Measurements from ENCODE around the gene C1orf226.
"Not testable (repeated sequence)": the region's sequence is repeated elsewhere in the genome, so short reads cannot be mapped to it uniquely, and the experiment has no call there.

The C1orf226 gene

GRCh38 chr1:162400790-162401355 is 19.3 kb downstream of the C1orf226 start:
- Histone ChIP-seq H3K4me3 (ENCODE audit: low read depth in 1 of 2, low read length in 2 of 2) (no peak overlapping the region), H3K9me3 (ENCODE audit: control insufficient read depth in 1 of 2, low read length in 2 of 2) (no peaks in the 10 kb centered on the region), H3K27me3 (ENCODE audit: control insufficient read depth in 1 of 2, insufficient read depth in 2 of 2, low read length in 2 of 2) (no peaks in the 10 kb centered on the region), H3K9ac (ENCODE audit: low read depth in 1 of 2, low read length in 2 of 2) (no peak overlapping the region), H3K27ac (ENCODE audit: low read depth, low read length) (no peak overlapping the region), H3K4me1 (ENCODE audit: control insufficient read depth in 1 of 2, insufficient read depth in 2 of 2, low read length in 2 of 2) (no peaks in the 10 kb centered on the region), H3K36me3 (ENCODE audit: control insufficient read depth in 1 of 2, insufficient read depth in 2 of 2, low read length in 2 of 2) (no peaks in the 10 kb centered on the region)

- Histone ChIP-seq H3K9me3 (ENCODE audit: control insufficient read depth in 1 of 2, low read length in 2 of 2) (no peaks in the 10 kb centered on the region), H3K27me3 (ENCODE audit: control insufficient read depth in 1 of 2, insufficient read depth in 2 of 2, low read length in 2 of 2) (no peaks in the 10 kb centered on the region), H3K4me1 (ENCODE audit: control insufficient read depth in 1 of 2, insufficient read depth in 2 of 2, low read length in 2 of 2) (no peaks in the 10 kb centered on the region), H3K9ac (ENCODE audit: low read depth in 1 of 2, low read length in 2 of 2) (no peak overlapping the region), H3K27ac (ENCODE audit: low read depth, low read length) (no peak overlapping the region), H3K4me3 (ENCODE audit: low read depth in 1 of 2, low read length in 2 of 2) (no peak overlapping the region), H3K36me3 (ENCODE audit: control insufficient read depth in 1 of 2, insufficient read depth in 2 of 2, low read length in 2 of 2) (no peaks in the 10 kb centered on the region)
Observed at GRCh38 chr1:162404550-162405160, 23.1 kb downstream of the C1orf226 start.

GRCh38 chr1:162405800-162406199 is 24.3 kb downstream of the C1orf226 start:
- no peaks in the 10 kb centered on the region for H3K27me3 ChIP-seq (ENCODE audit: control insufficient read depth in 1 of 2, insufficient read depth in 2 of 2, low read length in 2 of 2)
- H3K9ac ChIP-seq (ENCODE audit: low read depth in 1 of 2, low read length in 2 of 2), result no peak overlapping the region

GRCh38 chr1:162406811-162407210 is 25.3 kb downstream of the C1orf226 start:
- Histone ChIP-seq H3K4me3 (ENCODE audit: low read depth in 1 of 2, low read length in 2 of 2) (no peak overlapping the region), H3K36me3 (ENCODE audit: control insufficient read depth in 1 of 2, insufficient read depth in 2 of 2, low read length in 2 of 2) (no peaks in the 10 kb centered on the region), H3K9me3 (ENCODE audit: control insufficient read depth in 1 of 2, low read length in 2 of 2) (no peaks in the 10 kb centered on the region), H3K27ac (ENCODE audit: low read depth, low read length) (no peak overlapping the region), H3K27me3 (ENCODE audit: control insufficient read depth in 1 of 2, insufficient read depth in 2 of 2, low read length in 2 of 2) (no peaks in the 10 kb centered on the region), H3K9ac (ENCODE audit: low read depth in 1 of 2, low read length in 2 of 2) (no peak overlapping the region), H3K4me1 (ENCODE audit: control insufficient read depth in 1 of 2, insufficient read depth in 2 of 2, low read length in 2 of 2) (no peaks in the 10 kb centered on the region)

More at GRCh38 chr1:162405800-162406199, 24.3 kb downstream of the C1orf226 start:
- H3K4me3 ChIP-seq (ENCODE audit: low read depth in 1 of 2, low read length in 2 of 2), result no peak overlapping the region
- no peaks in the 10 kb centered on the region for H3K9me3 ChIP-seq (ENCODE audit: control insufficient read depth in 1 of 2, low read length in 2 of 2)
- no peak overlapping the region for H3K27ac ChIP-seq (ENCODE audit: low read depth, low read length)
- no peaks in the 10 kb centered on the region for H3K4me1 ChIP-seq (ENCODE audit: control insufficient read depth in 1 of 2, insufficient read depth in 2 of 2, low read length in 2 of 2)
- no peaks in the 10 kb centered on the region for H3K36me3 ChIP-seq (ENCODE audit: control insufficient read depth in 1 of 2, insufficient read depth in 2 of 2, low read length in 2 of 2)

- Histone ChIP-seq H3K27me3 (ENCODE audit: control insufficient read depth in 1 of 2, insufficient read depth in 2 of 2, low read length in 2 of 2) (no peaks in the 10 kb centered on the region), H3K36me3 (ENCODE audit: control insufficient read depth in 1 of 2, insufficient read depth in 2 of 2, low read length in 2 of 2) (no peaks in the 10 kb centered on the region), H3K4me1 (ENCODE audit: control insufficient read depth in 1 of 2, insufficient read depth in 2 of 2, low read length in 2 of 2) (no peaks in the 10 kb centered on the region), H3K9ac (ENCODE audit: low read depth in 1 of 2, low read length in 2 of 2) (no peak overlapping the region), H3K9me3 (ENCODE audit: control insufficient read depth in 1 of 2, low read length in 2 of 2) (no peaks in the 10 kb centered on the region), H3K4me3 (ENCODE audit: low read depth in 1 of 2, low read length in 2 of 2) (no peak overlapping the region), H3K27ac (ENCODE audit: low read depth, low read length) (no peak overlapping the region)
Observed at GRCh38 chr1:162407539-162407938, 26.0 kb downstream of the C1orf226 start.

- Histone ChIP-seq H3K4me3 (ENCODE audit: low read depth in 1 of 2, low read length in 2 of 2) (no peak within 1 kb of the TSS), H3K27ac (ENCODE audit: low read depth, low read length) (no peak within 1 kb of the TSS)
Observed at GRCh38 chr1:162412002-162412401, 30.5 kb downstream of the C1orf226 start, which contains the start of gene SH2D1B. TSS of gene SH2D1B (minus strand) at chr1:162412136. CDS start at chr1:162412016, 120 bp downstream.

GRCh38 chr1:162416215-162416614 is 34.7 kb downstream of the C1orf226 start:
- no peak overlapping the region for H3K27ac ChIP-seq (ENCODE audit: low read depth, low read length)
- no peaks in the 10 kb centered on the region for H3K27me3 ChIP-seq (ENCODE audit: control insufficient read depth in 1 of 2, insufficient read depth in 2 of 2, low read length in 2 of 2)
- no peak overlapping the region for H3K4me3 ChIP-seq (ENCODE audit: low read depth in 1 of 2, low read length in 2 of 2)
- peaks cover 13 to 19% of the 10 kb centered on the region in 2 donors for H3K4me1 ChIP-seq (ENCODE audit: control insufficient read depth in 1 of 2, insufficient read depth in 2 of 2, low read length in 2 of 2)
- no peaks in the 10 kb centered on the region for H3K36me3 ChIP-seq (ENCODE audit: control insufficient read depth in 1 of 2, insufficient read depth in 2 of 2, low read length in 2 of 2)
- no peak overlapping the region for H3K9ac ChIP-seq (ENCODE audit: low read depth in 1 of 2, low read length in 2 of 2)
- H3K9me3 ChIP-seq (ENCODE audit: control insufficient read depth in 1 of 2, low read length in 2 of 2), result peaks cover 0 to 3% of the 10 kb centered on the region in 2 donors

More at GRCh38 chr1:162412002-162412401, 30.5 kb downstream of the C1orf226 start, which contains the start of gene SH2D1B:
- Histone ChIP-seq H3K27me3 (ENCODE audit: control insufficient read depth in 1 of 2, insufficient read depth in 2 of 2, low read length in 2 of 2) (no peaks in the 10 kb centered on the region), H3K4me1 (ENCODE audit: control insufficient read depth in 1 of 2, insufficient read depth in 2 of 2, low read length in 2 of 2) (no peaks in the 10 kb centered on the region), H3K9me3 (ENCODE audit: control insufficient read depth in 1 of 2, low read length in 2 of 2) (peaks cover 0 to 3% of the 10 kb centered on the region in 2 donors), H3K9ac (ENCODE audit: low read depth in 1 of 2, low read length in 2 of 2) (no peak within 1 kb of the TSS), H3K36me3 (ENCODE audit: control insufficient read depth in 1 of 2, insufficient read depth in 2 of 2, low read length in 2 of 2) (no peaks in the 10 kb centered on the region)

GRCh38 chr1:162416909-162417308 is 35.4 kb downstream of the C1orf226 start:
- no peak overlapping the region for H3K4me3 ChIP-seq (ENCODE audit: low read depth in 1 of 2, low read length in 2 of 2)
- peaks cover 0 to 3% of the 10 kb centered on the region in 2 donors for H3K9me3 ChIP-seq (ENCODE audit: control insufficient read depth in 1 of 2, low read length in 2 of 2)
- peaks cover 19 to 26% of the 10 kb centered on the region in 2 donors for H3K4me1 ChIP-seq (ENCODE audit: control insufficient read depth in 1 of 2, insufficient read depth in 2 of 2, low read length in 2 of 2)
- no peaks in the 10 kb centered on the region for H3K27me3 ChIP-seq (ENCODE audit: control insufficient read depth in 1 of 2, insufficient read depth in 2 of 2, low read length in 2 of 2)
- H3K36me3 ChIP-seq (ENCODE audit: control insufficient read depth in 1 of 2, insufficient read depth in 2 of 2, low read length in 2 of 2), result no peaks in the 10 kb centered on the region
- no peak overlapping the region for H3K27ac ChIP-seq (ENCODE audit: low read depth, low read length)
- no peak overlapping the region for H3K9ac ChIP-seq (ENCODE audit: low read depth in 1 of 2, low read length in 2 of 2)

- H3K4me1 ChIP-seq (ENCODE audit: control insufficient read depth in 1 of 2, insufficient read depth in 2 of 2, low read length in 2 of 2), result peaks cover 21 to 34% of the 10 kb centered on the region in 2 donors
- H3K27me3 ChIP-seq (ENCODE audit: control insufficient read depth in 1 of 2, insufficient read depth in 2 of 2, low read length in 2 of 2), result no peaks in the 10 kb centered on the region
- H3K27ac ChIP-seq (ENCODE audit: low read depth, low read length), result no peak overlapping the region
- H3K9ac ChIP-seq (ENCODE audit: low read depth in 1 of 2, low read length in 2 of 2), result no peak overlapping the region
- H3K9me3 ChIP-seq (ENCODE audit: control insufficient read depth in 1 of 2, low read length in 2 of 2), result peaks cover 0 to 3% of the 10 kb centered on the region in 2 donors
- H3K4me3 ChIP-seq (ENCODE audit: low read depth in 1 of 2, low read length in 2 of 2), result no peak overlapping the region
- H3K36me3 ChIP-seq (ENCODE audit: control insufficient read depth in 1 of 2, insufficient read depth in 2 of 2, low read length in 2 of 2), result no peaks in the 10 kb centered on the region
Observed at GRCh38 chr1:162417650-162418049, 36.1 kb downstream of the C1orf226 start.

- H3K4me3 ChIP-seq (ENCODE audit: low read depth in 1 of 2, low read length in 2 of 2); H3K9me3 ChIP-seq (ENCODE audit: control insufficient read depth in 1 of 2, low read length in 2 of 2); H3K9ac ChIP-seq (ENCODE audit: low read depth in 1 of 2, low read length in 2 of 2); H3K36me3 ChIP-seq (ENCODE audit: control insufficient read depth in 1 of 2, insufficient read depth in 2 of 2, low read length in 2 of 2); H3K27me3 ChIP-seq (ENCODE audit: control insufficient read depth in 1 of 2, insufficient read depth in 2 of 2, low read length in 2 of 2); H3K27ac ChIP-seq (ENCODE audit: low read depth, low read length): not testable (repeated sequence)
- peaks cover 21 to 35% of the 10 kb centered on the region in 2 donors for H3K4me1 ChIP-seq (ENCODE audit: control insufficient read depth in 1 of 2, insufficient read depth in 2 of 2, low read length in 2 of 2)
Observed at GRCh38 chr1:162418584-162418983, 37.1 kb downstream of the C1orf226 start.
